ENCODE data around the gene IFT52. TPM values are rescaled to one million over a fixed set of nuclear protein-coding genes. Genes with fewer than 3 reads are reported as not detected.
A peak's percentile ranks its signal among the peaks of the same experiment; 100 is the strongest.

Gene IFT52
- total RNA-seq, 4 donors from 2014 or later = 20.1 to 40.4 (median 28.7) TPM

DNA sequence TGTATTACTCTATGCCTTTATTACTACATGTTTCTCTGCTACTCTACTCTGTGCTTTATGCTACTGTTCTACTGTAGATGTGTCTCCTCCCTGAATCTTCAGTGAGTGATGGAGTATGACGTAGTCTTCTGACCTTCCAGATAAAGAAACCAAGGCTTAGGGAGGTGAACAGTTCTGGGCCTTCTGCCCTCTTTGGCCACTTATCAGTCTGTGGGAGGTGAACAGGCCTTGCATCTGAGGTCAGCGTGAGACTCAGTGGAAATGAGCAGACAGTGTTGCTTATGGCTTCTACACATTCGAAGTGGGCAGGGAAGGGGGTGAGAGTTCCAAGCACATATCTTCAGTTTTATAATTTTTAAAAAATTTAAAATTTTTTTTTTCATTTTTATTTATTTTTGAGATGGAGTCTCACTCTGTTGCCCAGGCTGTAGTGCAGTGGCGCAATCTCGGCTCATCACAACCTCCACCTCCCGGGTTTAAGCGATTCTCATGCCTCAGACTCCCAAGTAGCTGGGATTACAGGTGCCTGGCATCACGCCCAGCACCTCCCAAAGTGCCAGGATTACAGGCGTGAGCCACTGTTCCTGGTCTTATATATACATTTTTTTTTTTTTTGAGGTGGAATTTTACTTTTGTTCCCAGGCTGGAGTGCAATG, 100.3 kb downstream of the IFT52 start:
- 93 to 94% methylated on average over 9 of the region's 9 CpGs for WGBS, 2 donors
- no peak overlapping the region for H3K4me3 ChIP-seq (replicated peaks in 1 of 3)
- no peaks in the 10 kb centered on the region for H3K4me1 ChIP-seq
- intact Hi-C loops (cut with DNase I) = no loop called here
- H3K36me3 ChIP-seq = no peaks in the 10 kb centered on the region
- TF ChIP-seq, protein P1, sequence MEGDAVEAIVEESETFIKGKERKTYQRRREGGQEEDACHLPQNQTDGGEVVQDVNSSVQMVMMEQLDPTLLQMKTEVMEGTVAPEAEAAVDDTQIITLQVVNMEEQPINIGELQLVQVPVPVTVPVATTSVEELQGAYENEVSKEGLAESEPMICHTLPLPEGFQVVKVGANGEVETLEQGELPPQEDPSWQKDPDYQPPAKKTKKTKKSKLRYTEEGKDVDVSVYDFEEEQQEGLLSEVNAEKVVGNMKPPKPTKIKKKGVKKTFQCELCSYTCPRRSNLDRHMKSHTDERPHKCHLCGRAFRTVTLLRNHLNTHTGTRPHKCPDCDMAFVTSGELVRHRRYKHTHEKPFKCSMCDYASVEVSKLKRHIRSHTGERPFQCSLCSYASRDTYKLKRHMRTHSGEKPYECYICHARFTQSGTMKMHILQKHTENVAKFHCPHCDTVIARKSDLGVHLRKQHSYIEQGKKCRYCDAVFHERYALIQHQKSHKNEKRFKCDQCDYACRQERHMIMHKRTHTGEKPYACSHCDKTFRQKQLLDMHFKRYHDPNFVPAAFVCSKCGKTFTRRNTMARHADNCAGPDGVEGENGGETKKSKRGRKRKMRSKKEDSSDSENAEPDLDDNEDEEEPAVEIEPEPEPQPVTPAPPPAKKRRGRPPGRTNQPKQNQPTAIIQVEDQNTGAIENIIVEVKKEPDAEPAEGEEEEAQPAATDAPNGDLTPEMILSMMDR (IDR thresholded peaks at IDR 0.05) = no peak
- no peak for TF ChIP-seq POLR2A (IDR thresholded peaks at IDR 0.05)
- no peak overlapping the region for H3K27ac ChIP-seq
- H3K27me3 ChIP-seq = no peaks in the 10 kb centered on the region
- DNase-seq = no peak
- H3K9me3 ChIP-seq = no peaks in the 10 kb centered on the region

DNA sequence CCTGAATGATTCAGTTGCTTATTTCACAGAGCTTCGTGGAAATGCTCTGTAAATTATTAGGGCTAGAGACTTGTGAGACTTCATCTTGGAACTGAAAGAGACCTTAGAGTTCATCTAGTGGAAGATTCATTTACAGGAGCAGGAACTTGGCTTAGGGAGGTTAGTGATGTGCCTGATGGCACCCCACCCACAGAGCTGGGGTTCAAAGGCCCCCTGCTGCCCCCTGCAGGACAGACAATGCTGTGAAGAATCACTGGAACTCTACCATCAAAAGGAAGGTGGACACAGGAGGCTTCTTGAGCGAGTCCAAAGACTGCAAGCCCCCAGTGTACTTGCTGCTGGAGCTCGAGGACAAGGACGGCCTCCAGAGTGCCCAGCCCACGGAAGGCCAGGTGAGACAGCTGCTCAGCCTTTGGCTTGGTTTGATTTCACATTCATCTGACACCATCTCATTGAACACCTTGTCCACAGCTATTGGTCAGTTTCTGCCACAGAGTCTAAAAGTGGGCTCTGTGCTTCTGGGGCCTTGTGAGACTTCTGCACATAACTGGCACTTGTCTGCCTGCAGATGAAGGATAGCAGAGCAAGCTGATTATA, 101.3 kb downstream of the IFT52 start:
- Histone ChIP-seq H3K4me1 (no peaks in the 10 kb centered on the region), H3K27me3 (no peaks in the 10 kb centered on the region), H3K36me3 (no peaks in the 10 kb centered on the region), H3K9me3 (no peaks in the 10 kb centered on the region), H3K4me3 (replicated peaks in 1 of 3) (no peak overlapping the region), H3K27ac (no peak overlapping the region)
- WGBS, 2 donors = 91 to 98% methylated on average over 5 of the region's 5 CpGs
- intact Hi-C loops (cut with DNase I) = no loop called here
- no peak for TF ChIP-seq POLR2A (IDR thresholded peaks at IDR 0.05)
- TF ChIP-seq, protein P1 (IDR thresholded peaks at IDR 0.05) = peak in 1 of 6 experiments; percentile 16
- peak; percentile 5 to 11 for DNase-seq

DNA sequence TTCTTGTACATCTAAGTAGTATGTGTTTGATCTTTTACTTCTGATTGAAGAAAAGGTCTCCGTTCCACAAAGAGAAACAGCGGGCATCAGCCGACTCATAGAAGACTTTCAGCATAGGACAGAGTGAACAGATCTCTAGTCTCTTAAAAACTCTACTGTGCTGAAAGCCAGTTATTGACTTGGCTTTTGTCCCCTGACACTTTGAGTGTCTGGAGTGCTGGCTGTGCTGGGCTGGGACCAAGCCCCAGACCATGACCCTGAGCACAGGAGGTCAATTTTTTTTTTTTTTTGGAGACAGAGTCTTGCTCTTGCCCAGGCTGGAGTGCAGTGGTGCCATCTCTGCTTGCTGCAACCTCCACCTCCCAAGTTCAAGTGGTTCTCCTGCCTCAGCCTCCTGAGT, 104.0 kb downstream of the IFT52 start:
- 92 to 97% methylated on average over 3 of the region's 3 CpGs for WGBS, 2 donors
- no peak for TF ChIP-seq POLR2A (IDR thresholded peaks at IDR 0.05)
- TF ChIP-seq, protein P1 (IDR thresholded peaks at IDR 0.05) = no peak
- Histone ChIP-seq H3K4me3 (replicated peaks in 1 of 3) (no peak overlapping the region), H3K27ac (no peak overlapping the region), H3K4me1 (no peaks in the 10 kb centered on the region), H3K27me3 (no peaks in the 10 kb centered on the region), H3K36me3 (no peaks in the 10 kb centered on the region), H3K9me3 (no peaks in the 10 kb centered on the region)
- intact Hi-C loops (cut with DNase I) = no loop called here
- DNase-seq = no peak

DNA sequence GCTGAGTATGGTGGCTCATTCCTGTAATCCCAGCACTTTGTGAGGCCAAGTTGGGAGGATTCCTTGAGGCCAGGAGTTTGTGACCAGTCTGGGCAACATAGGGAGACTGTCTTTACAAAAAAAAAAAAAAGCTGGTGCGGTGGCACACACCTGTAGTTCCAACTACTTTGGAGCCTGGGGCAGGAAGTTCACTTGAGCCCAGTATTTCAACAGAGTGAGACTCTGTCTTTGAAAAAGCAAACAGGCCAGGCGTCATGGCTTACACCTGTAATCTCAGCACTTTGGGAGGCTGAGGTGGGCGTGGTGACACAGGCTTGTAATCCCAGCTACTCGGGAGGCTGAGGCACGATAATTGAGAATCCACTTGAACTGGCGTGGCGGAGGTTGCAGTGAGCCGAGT, 104.8 kb downstream of the IFT52 start:
- H3K4me3 ChIP-seq (replicated peaks in 1 of 3) = no peak overlapping the region
- H3K27ac ChIP-seq = no peak overlapping the region
- H3K36me3 ChIP-seq = no peaks in the 10 kb centered on the region
- H3K27me3 ChIP-seq = no peaks in the 10 kb centered on the region
- WGBS, 2 donors = 90 to 91% methylated on average over 8 of the region's 8 CpGs
- no peaks in the 10 kb centered on the region for H3K9me3 ChIP-seq
- H3K4me1 ChIP-seq = no peaks in the 10 kb centered on the region
- no peak for DNase-seq
- intact Hi-C loops (cut with DNase I) = no loop called here
- TF ChIP-seq, protein P1 (IDR thresholded peaks at IDR 0.05) = no peak
- TF ChIP-seq POLR2A (IDR thresholded peaks at IDR 0.05) = no peak

Other genes starting within 250 kb of the IFT52 start
- 100 to 1,000 TPM in 2 of 4 donors, 10 to 100 TPM in 2; 92.3 to 110 (median 97.2) TPM for gene SRSF6, start 133.0 kb upstream of the IFT52 start, total RNA-seq
- 10 to 100 TPM; 12.5 to 45.3 (median 29.2) TPM for gene L3MBTL1, start 83.2 kb upstream of the IFT52 start, total RNA-seq
- 1 to 10 TPM in 1 of 4 donors, under 1 TPM in 3; 0.33 to 1.2 (median 0.76) TPM for gene SGK2, start 31.9 kb upstream of the IFT52 start, total RNA-seq
- under 1 TPM in 3 of 4 donors, not detected in 1; 0.22 to 0.54 (median 0.46) TPM for gene MYBL2, start 76.2 kb downstream of the IFT52 start, total RNA-seq
- not detected for gene GTSF1L, start 136.1 kb downstream of the IFT52 start, total RNA-seq